ENCODE data around the gene SUSD6.

DNA sequence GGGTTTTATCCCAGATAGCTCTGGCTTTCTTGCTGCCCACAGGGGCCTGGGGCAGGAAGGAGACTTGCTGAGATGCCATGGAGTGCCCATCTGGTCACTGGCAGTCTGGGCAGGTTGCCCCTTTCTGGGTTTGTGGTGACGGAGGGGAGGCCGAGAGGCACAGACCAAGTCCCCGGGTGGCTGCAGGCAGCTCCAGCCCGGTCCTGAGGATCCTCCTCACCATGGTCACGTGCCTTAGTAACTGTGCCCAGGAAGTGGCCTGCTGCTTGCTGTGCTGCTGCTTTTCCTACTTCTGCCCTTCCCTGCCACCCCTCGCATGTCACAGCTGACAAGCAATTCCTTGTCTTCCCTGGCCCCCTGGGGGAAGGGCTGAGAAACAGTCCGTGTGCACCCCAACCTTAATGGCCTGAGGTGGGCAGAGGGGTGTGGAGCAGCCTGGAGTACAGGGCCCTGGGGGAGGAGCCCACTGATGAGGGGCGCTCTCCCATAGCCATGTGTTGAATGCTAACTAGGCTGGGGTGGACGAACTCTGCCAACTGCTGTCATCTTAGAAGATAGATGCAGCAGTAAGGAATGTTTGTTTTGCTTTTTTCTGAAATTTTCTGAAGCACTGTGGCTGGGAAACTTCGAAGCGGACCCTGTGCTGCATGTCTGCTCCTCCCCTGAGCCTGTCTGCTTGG, 100.6 kb downstream of the SUSD6 start:
- no peak for TF ChIP-seq CTCF (IDR thresholded peaks at IDR 0.05)
- TF ChIP-seq POLR2A (IDR thresholded peaks at IDR 0.05): no peak
